ENCODE results near the gene GPATCH2L.

Gene GPATCH2L

GRCh38 chr14:76115010-76115422 is 36.7 kb upstream of the GPATCH2L start:
- no peaks in the 10 kb centered on the region for H3K79me2 ChIP-seq (ENCODE audit: insufficient read depth, low read length)
- no peaks in the 10 kb centered on the region for H3K27me3 ChIP-seq (ENCODE audit: insufficient read depth, low read length)
- no peak overlapping the region for H3K9ac ChIP-seq (ENCODE audit: low read length)
- H4K20me1 ChIP-seq (ENCODE audit: insufficient read depth, low read length): no peaks in the 10 kb centered on the region
- no peaks in the 10 kb centered on the region for H3K9me3 ChIP-seq (ENCODE audit: low read length)
- H3K36me3 ChIP-seq (ENCODE audit: insufficient read depth, low read length): no peaks in the 10 kb centered on the region
- H3K4me3 ChIP-seq (ENCODE audit: low read depth, low read length, poor library complexity, severe bottlenecking): no peak overlapping the region
- TF ChIP-seq CTCF (IDR thresholded peaks at IDR 0.05; ENCODE audit: low read length): 0 out of 2 replicates have a peak, but pooled peaks have one; percentile 5
- no peak for TF ChIP-seq EZH2 (IDR thresholded peaks at IDR 0.05; ENCODE audit: borderline replicate concordance, low read length)
- H3F3A ChIP-seq (ENCODE audit: insufficient read depth, low read length): no peaks in the 10 kb centered on the region
- H3K4me1 ChIP-seq (ENCODE audit: insufficient read depth, low read length, severe bottlenecking): no peaks in the 10 kb centered on the region
- H2AFZ ChIP-seq (ENCODE audit: low read length): no peak overlapping the region
- H3K27ac ChIP-seq (ENCODE audit: low read depth, low read length, poor library complexity, severe bottlenecking): no peak overlapping the region
- no peak overlapping the region for H3K4me2 ChIP-seq (ENCODE audit: low read length)
- no peaks in the 10 kb centered on the region for H3K9me2 ChIP-seq (ENCODE audit: low read depth, low read length)

GRCh38 chr14:76117789-76118484 is 33.8 kb upstream of the GPATCH2L start:
- H2AFZ ChIP-seq (ENCODE audit: low read length): no peak overlapping the region
- no peaks in the 10 kb centered on the region for H3K27me3 ChIP-seq (ENCODE audit: insufficient read depth, low read length)
- TF ChIP-seq CTCF (IDR thresholded peaks at IDR 0.05; ENCODE audit: low read length) (no peak), EZH2 (IDR thresholded peaks at IDR 0.05; ENCODE audit: borderline replicate concordance, low read length) (no peak)
- H4K20me1 ChIP-seq (ENCODE audit: insufficient read depth, low read length): no peaks in the 10 kb centered on the region
- H3K4me3 ChIP-seq (ENCODE audit: low read depth, low read length, poor library complexity, severe bottlenecking): no peak overlapping the region
- H3K9me2 ChIP-seq (ENCODE audit: low read depth, low read length): no peaks in the 10 kb centered on the region
- no peaks in the 10 kb centered on the region for H3K4me1 ChIP-seq (ENCODE audit: insufficient read depth, low read length, severe bottlenecking)
- no peaks in the 10 kb centered on the region for H3F3A ChIP-seq (ENCODE audit: insufficient read depth, low read length)
- H3K27ac ChIP-seq (ENCODE audit: low read depth, low read length, poor library complexity, severe bottlenecking): no peak overlapping the region
- H3K4me2 ChIP-seq (ENCODE audit: low read length): no peak overlapping the region
- no peak overlapping the region for H3K9ac ChIP-seq (ENCODE audit: low read length)
- no peaks in the 10 kb centered on the region for H3K9me3 ChIP-seq (ENCODE audit: low read length)
- H3K36me3 ChIP-seq (ENCODE audit: insufficient read depth, low read length): no peaks in the 10 kb centered on the region
- H3K79me2 ChIP-seq (ENCODE audit: insufficient read depth, low read length): no peaks in the 10 kb centered on the region

- Histone ChIP-seq H3K36me3 (ENCODE audit: insufficient read depth, low read length) (no peaks in the 10 kb centered on the region), H3K4me3 (ENCODE audit: low read depth, low read length, poor library complexity, severe bottlenecking) (no peak overlapping the region), H3F3A (ENCODE audit: insufficient read depth, low read length) (no peaks in the 10 kb centered on the region), H3K27ac (ENCODE audit: low read depth, low read length, poor library complexity, severe bottlenecking) (no peak overlapping the region), H3K4me2 (ENCODE audit: low read length) (no peak overlapping the region), H4K20me1 (ENCODE audit: insufficient read depth, low read length) (no peaks in the 10 kb centered on the region), H3K4me1 (ENCODE audit: insufficient read depth, low read length, severe bottlenecking) (no peaks in the 10 kb centered on the region), H3K9me2 (ENCODE audit: low read depth, low read length) (no peaks in the 10 kb centered on the region), H3K9me3 (ENCODE audit: low read length) (no peaks in the 10 kb centered on the region), H3K9ac (ENCODE audit: low read length) (no peak overlapping the region), H2AFZ (ENCODE audit: low read length) (no peak overlapping the region), H3K79me2 (ENCODE audit: insufficient read depth, low read length) (no peaks in the 10 kb centered on the region), H3K27me3 (ENCODE audit: insufficient read depth, low read length) (no peaks in the 10 kb centered on the region; the same call in 1 of the 2 replicates)
- TF ChIP-seq CTCF (IDR thresholded peaks at IDR 0.05; ENCODE audit: low read length) (no peak), EZH2 (IDR thresholded peaks at IDR 0.05; ENCODE audit: borderline replicate concordance, low read length) (no peak)
These were observed 33.1 kb upstream of the GPATCH2L start for GRCh38 chr14:76118594-76118993.

Measured in OCI-LY1 (cell line).